Anterior cingulate cortex (tissue), 58 donors: ENCODE results near the gene FXYD4.
A peak's percentile ranks its signal among the peaks of the same experiment; 100 is the strongest.

Experiments used
- DNase-seq, 58 donors: peaks; one replicate each; lab custom pipeline; 2025; lab: John Stamatoyannopoulos, UW

FXYD4 gene

GRCh38 chr10:43343126-43343525, 28.3 kb upstream of the FXYD4 start:
- no peak for DNase-seq

DNA sequence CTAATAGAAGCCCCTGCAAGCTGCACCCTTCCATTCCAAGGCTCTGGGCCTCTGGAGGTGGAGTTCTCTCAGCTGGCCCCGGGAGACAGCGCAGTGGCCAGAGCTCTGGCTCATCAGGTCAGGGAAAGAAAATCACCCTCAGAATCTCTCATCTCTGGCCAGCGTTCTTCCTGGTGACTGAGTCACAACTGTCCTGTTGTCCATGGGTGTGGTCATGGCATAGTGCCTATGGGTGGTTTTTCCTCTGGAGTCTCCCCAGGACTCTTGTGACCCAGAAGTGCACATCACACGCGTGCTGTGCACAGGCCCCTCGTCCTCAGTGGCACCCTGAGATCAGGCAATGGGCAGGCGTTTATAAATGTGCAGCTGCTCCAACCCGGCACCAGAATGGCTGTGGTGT, 27.4 kb upstream of the FXYD4 start:
- no peak for DNase-seq

GRCh38 chr10:43347997-43348396, 23.4 kb upstream of the FXYD4 start:
- DNase-seq: no peak

GRCh38 chr10:43348511-43349312, 22.7 kb upstream of the FXYD4 start:
- DNase-seq: peak; percentile 15 to 96 (median 88)

DNA sequence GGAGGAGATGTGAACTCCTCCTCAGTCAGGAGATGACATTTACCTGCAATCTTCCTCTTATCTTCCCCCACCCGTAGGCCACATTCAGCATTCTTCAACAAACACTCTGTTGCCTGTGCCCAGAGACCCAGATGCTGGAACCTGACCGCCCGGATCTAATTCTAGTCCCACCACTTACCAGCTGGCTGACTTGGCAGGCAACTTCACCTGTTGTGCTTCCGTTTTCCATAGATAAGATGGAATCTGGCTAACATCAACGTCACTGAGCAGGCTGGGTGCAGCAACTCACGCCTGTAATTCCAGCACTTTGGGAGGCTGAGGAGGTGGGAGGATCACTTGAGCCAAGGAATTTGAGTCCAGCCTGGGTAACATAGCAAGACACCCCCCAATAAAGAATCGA, 21.3 kb upstream of the FXYD4 start:
- DNase-seq: no peak

DNA sequence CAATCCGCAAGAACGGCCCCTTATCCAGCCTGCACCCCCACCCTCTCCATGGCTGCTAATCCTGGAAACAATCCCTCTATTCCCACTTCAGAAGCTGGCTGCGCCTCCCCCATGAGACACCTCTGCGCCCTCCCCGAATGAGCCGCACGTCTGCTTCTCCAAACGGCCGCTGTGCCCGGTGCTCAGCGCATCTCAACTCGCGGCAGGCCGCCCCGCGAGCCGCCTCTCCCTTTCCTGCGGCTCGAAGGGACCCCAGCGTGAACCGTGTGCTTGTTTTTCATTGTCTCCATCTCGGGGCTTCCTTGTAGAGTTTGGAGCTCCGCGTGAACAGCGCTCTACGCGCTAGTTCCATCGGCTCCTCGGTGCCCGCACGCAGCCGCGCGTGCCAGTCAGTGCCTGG, 20.8 kb upstream of the FXYD4 start:
- DNase-seq: peak in 2 of 58 donors; percentile 26 to 45

GRCh38 chr10:43351301-43351700, 20.1 kb upstream of the FXYD4 start:
- DNase-seq: no peak

DNA sequence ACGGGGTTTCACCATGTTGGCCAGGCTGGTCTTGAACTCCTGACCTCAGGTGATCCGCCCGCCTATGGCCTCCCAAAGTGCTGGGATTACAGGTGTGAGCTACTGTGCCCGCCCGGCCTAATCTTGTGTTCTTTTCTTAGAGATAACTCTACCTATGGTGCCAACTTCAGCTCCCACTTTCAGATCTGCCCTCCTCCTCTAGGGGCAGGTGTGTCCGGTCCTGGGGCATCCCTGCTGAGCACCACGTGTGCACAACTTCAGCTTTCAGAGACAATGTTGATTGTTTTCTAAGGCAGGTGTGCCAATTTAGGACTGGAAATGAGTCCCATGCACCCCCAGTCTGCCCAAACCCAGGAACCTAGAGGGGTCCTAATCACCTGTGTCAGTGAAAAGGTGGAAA, 18.5 kb upstream of the FXYD4 start:
- DNase-seq: no peak

GRCh38 chr10:43353495-43354329, 17.7 kb upstream of the FXYD4 start:
- no peak for DNase-seq

DNA sequence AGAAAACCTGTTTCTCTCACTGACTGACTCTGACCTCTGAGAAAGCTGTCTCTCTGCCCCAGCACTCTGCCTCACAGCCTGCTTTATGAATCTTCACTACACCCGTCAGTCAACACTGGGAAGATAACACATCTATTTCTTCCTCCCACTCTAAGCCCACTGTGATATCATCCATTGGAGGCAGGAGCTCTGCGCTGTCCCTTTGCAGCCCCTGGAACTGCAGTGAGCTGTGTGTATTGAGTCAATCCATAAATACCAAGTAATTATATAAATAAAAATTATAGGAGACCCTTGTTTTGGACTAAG, 17.2 kb upstream of the FXYD4 start:
- DNase-seq: no peak

DNA sequence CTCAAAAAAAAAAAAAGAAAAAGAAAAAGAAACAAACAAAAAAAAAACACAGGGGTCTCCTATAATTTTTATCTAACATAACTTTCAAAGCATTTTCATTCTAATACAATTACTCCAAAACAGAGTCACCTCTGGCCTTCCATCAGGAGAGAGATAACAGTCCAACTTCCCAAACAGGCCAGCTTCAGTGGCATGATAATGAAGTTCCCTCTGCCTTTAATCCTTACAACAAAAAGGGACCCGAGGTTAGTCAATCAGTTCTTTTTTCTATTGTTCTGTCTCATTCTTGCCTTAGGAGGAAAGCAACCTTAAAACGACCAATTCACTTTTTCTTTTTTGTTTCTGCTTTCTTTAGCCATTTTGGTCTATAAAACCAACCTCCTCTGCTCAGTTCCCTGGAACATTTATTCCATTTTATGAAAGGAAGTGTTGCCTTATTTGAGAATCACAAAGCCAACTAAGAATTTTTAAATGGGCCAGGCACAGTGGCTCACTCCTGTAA, 16.5 kb upstream of the FXYD4 start:
- no peak for DNase-seq

DNA sequence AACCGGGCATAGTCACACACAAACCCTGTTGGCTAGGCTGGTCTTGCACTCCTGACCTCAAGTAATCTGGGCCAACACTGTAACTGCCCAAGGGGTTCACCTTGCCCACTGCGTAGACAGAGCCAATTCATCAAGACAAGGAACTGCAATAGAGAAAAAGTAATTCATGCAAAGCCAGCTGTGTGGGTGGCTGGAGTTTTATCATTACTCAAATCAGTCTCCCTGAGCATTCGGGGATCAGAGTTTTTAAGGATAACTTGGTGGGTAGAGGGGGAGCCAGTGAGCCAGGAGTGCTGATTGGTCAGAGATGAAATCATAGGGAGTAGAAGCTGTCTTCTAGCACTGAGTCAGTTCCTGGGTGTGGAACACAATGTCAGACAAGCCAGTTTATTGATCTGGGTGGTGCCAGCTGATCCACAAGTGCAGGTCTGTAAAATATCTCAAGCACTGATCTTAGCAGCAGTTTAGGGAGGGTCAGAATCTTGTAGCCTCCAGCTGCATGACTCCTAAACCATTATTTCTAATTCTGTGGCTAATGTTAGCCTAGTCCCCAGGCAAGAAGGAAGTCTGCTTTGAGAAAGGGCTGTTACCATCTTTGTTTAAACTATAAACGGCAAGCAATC, 15.6 kb upstream of the FXYD4 start:
- peak in 4 of 58 donors; percentile 17 to 39 (median 28) for DNase-seq

GRCh38 chr10:43360086-43360485, 11.3 kb upstream of the FXYD4 start:
- DNase-seq: no peak

DNA sequence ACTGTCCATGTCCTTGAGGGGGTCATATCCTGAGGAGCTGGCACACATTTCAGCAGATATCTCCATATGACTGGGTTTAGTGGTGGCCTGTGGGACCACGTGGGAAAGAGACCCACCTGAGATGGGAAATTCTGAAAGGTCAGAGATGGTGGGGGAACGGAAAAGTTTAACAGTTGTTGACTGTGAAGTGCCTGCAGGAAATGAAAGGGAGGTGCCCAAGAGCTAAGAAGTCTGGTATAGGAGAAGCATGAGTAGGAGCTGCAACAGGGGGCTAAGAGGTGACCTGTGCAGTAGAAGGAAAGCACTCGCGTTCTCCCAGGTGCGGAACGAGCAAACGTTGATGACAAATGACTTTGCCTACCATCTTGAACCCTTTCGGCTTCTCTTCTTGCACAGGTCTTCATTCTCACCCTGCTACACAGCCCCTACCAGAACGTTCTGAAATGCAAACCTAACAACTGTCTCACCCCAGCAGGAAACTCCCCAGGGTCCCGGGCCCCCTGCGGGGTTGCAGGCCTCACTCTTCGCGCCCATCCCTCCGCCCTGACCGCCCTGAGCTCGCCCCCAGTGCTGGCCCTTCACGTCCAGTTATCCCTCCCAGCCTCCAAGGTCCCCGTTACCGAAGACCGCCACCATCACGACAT, 9.8 kb upstream of the FXYD4 start:
- DNase-seq: no peak

- DNase-seq: peak; percentile 56 to 97 (median 90)
Observed at GRCh38 chr10:43362191-43362839, 9.1 kb upstream of the FXYD4 start.

DNA sequence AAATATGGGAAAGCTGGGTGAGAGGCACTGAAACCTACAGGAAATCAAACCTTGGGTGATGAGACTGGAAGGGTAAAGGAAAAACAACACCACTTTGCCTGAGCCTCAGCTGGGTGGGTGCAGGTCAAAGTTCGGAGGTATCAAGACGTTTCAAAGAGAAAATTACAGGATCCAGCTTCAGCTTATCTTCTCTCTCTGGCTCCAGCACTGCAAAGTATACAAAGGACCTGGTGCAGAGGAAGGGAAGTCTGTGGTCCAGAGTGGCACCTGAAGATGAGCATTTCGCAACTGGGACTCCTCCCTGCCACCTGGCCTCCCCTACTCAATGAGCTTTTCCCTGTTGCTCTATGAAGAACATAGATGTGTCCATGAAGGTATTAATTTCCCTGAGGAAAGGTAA, 6.4 kb upstream of the FXYD4 start:
- no peak for DNase-seq

DNA sequence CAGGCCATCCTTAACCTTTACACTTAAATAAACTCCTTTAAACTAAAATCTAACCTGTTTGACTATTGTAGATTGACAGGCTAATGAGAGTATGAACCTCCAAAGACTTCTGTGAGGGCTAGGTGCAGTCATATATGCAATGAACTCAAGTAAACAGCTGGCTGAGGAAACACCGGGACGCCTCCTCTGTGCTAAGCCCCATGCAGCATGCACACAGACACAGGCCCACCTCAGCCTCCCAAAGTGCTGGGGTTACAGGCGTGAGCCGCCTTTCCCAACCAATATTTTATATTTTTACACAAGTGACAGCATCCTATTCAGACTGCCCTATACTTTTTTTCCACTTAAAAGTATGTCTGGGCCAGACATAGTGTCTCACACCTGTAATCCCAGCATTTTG, 1.5 kb upstream of the FXYD4 start:
- DNase-seq: no peak

GRCh38 chr10:43370671-43371215, 693 bp upstream of the FXYD4 start:
- no peak for DNase-seq

GRCh38 chr10:43372765-43373361, 1.4 kb downstream of the FXYD4 start:
- peak in 50 of 58 donors; percentile 8 to 94 (median 70) for DNase-seq

- no peak for DNase-seq
Observed at GRCh38 chr10:43373461-43373860, 2.0 kb downstream of the FXYD4 start.
